ENCODE results near the gene SLC13A3.

The SLC13A3 gene

GRCh38 chr20:46581391-46581790 is 69.9 kb downstream of the SLC13A3 start:
- H3K9me3 ChIP-seq (ENCODE audit: low read length) = no peaks in the 10 kb centered on the region
- no peak overlapping the region for H2AFZ ChIP-seq (ENCODE audit: low read length)
- H4K20me1 ChIP-seq (ENCODE audit: insufficient read depth, low read length) = no peaks in the 10 kb centered on the region
- no peaks in the 10 kb centered on the region for H3K36me3 ChIP-seq (ENCODE audit: insufficient read depth, low read length)
- no peak overlapping the region for H3K9ac ChIP-seq (ENCODE audit: low read length)
- no peaks in the 10 kb centered on the region for H3K9me2 ChIP-seq (ENCODE audit: low read depth, low read length)
- no peak overlapping the region for H3K4me2 ChIP-seq (ENCODE audit: low read length)
- H3F3A ChIP-seq (ENCODE audit: insufficient read depth, low read length) = no peaks in the 10 kb centered on the region
- H3K27ac ChIP-seq (ENCODE audit: low read depth, low read length, poor library complexity, severe bottlenecking) = no peak overlapping the region
- H3K4me3 ChIP-seq (ENCODE audit: low read depth, low read length, poor library complexity, severe bottlenecking) = no peak overlapping the region
- H3K4me1 ChIP-seq (ENCODE audit: insufficient read depth, low read length, severe bottlenecking) = no peaks in the 10 kb centered on the region
- TF ChIP-seq CTCF (IDR thresholded peaks at IDR 0.05; ENCODE audit: low read length) (no peak), EZH2 (IDR thresholded peaks at IDR 0.05; ENCODE audit: borderline replicate concordance, low read length) (no peak)
- H3K79me2 ChIP-seq (ENCODE audit: insufficient read depth, low read length) = no peaks in the 10 kb centered on the region
- H3K27me3 ChIP-seq (ENCODE audit: insufficient read depth, low read length) = 0 out of 2 replicates have a peak, but pooled peaks cover under 1% of the 10 kb centered on the region

DNA sequence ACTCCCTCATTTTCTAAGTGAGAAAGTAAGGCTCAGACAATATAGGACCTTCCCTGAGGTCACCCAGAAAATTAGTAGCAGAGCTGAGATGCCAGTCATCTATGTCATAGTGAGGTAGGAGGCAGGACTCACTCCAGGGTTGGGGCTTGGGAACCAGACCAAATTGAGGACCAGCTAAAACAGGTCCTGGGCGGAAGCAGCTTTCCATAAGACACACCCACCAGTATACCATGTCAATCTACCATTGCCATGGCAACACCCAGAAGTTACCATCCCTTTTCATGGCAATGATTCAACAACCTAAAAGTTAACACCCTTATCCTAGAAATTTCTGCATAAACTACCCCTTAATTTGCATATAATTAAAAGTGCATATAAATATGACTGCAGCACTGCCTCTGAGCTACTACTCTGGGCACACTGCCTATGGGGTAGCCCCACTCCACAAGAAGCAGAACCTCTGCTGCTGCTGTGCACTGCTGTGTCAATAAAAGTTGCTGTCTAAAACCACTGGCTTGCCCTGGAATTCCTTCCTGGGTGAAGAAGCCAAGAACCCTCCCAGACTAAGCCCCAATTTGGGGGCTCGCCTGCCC is 70.5 kb downstream of the SLC13A3 start:
- H3K79me2 ChIP-seq (ENCODE audit: insufficient read depth, low read length) = no peaks in the 10 kb centered on the region
- H3K4me1 ChIP-seq (ENCODE audit: insufficient read depth, low read length, severe bottlenecking) = no peaks in the 10 kb centered on the region
- no peaks in the 10 kb centered on the region for H3F3A ChIP-seq (ENCODE audit: insufficient read depth, low read length)
- H3K36me3 ChIP-seq (ENCODE audit: insufficient read depth, low read length) = no peaks in the 10 kb centered on the region
- no peak overlapping the region for H3K9ac ChIP-seq (ENCODE audit: low read length)
- H3K27ac ChIP-seq (ENCODE audit: low read depth, low read length, poor library complexity, severe bottlenecking) = no peak overlapping the region
- no peak for TF ChIP-seq EZH2 (IDR thresholded peaks at IDR 0.05; ENCODE audit: borderline replicate concordance, low read length)
- TF ChIP-seq CTCF (IDR thresholded peaks at IDR 0.05; ENCODE audit: low read length) = no peak
- H2AFZ ChIP-seq (ENCODE audit: low read length) = no peak overlapping the region
- H3K4me2 ChIP-seq (ENCODE audit: low read length) = no peak overlapping the region
- H4K20me1 ChIP-seq (ENCODE audit: insufficient read depth, low read length) = no peaks in the 10 kb centered on the region
- H3K9me2 ChIP-seq (ENCODE audit: low read depth, low read length) = no peaks in the 10 kb centered on the region
- no peak overlapping the region for H3K4me3 ChIP-seq (ENCODE audit: low read depth, low read length, poor library complexity, severe bottlenecking)
- H3K27me3 ChIP-seq (ENCODE audit: insufficient read depth, low read length) = 0 out of 2 replicates have a peak, but pooled peaks cover 3% of the 10 kb centered on the region
- no peaks in the 10 kb centered on the region for H3K9me3 ChIP-seq (ENCODE audit: low read length)

DNA sequence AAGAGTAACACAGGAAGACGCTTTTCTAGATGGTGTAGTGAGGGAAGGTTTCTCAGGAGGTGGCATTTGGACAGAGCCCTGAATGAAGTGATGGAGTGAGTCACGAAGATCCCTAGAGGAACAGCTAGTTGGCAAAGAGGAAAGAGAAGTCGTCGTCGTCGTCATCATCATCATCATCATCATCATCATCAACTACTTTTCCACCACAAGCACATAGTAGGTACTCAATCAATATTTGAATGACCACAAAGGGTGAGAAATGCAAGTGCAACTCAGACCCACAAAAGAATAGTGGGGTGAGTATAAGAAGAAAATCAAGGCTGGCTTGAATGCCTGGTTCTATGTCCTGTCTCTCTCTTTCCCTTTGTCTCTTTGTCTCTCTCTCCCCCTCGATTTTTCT is 72.5 kb downstream of the SLC13A3 start:
- Histone ChIP-seq H3K9me2 (ENCODE audit: low read depth, low read length) (no peaks in the 10 kb centered on the region), H3F3A (ENCODE audit: insufficient read depth, low read length) (no peaks in the 10 kb centered on the region), H3K4me2 (ENCODE audit: low read length) (no peak overlapping the region), H4K20me1 (ENCODE audit: insufficient read depth, low read length) (no peaks in the 10 kb centered on the region), H3K79me2 (ENCODE audit: insufficient read depth, low read length) (no peaks in the 10 kb centered on the region), H3K4me3 (ENCODE audit: low read depth, low read length, poor library complexity, severe bottlenecking) (no peak overlapping the region), H3K9me3 (ENCODE audit: low read length) (no peaks in the 10 kb centered on the region), H3K9ac (ENCODE audit: low read length) (no peak overlapping the region), H3K36me3 (ENCODE audit: insufficient read depth, low read length) (no peaks in the 10 kb centered on the region), H2AFZ (ENCODE audit: low read length) (no peak overlapping the region), H3K27ac (ENCODE audit: low read depth, low read length, poor library complexity, severe bottlenecking) (no peak overlapping the region), H3K27me3 (ENCODE audit: insufficient read depth, low read length) (0 out of 2 replicates have a peak, but pooled peaks cover 3% of the 10 kb centered on the region), H3K4me1 (ENCODE audit: insufficient read depth, low read length, severe bottlenecking) (no peaks in the 10 kb centered on the region)
- TF ChIP-seq EZH2 (IDR thresholded peaks at IDR 0.05; ENCODE audit: borderline replicate concordance, low read length) (no peak), CTCF (IDR thresholded peaks at IDR 0.05; ENCODE audit: low read length) (no peak)

Data from OCI-LY1 (cell line).